ENCODE measurements around the gene NRXN3.

Gene NRXN3

GRCh38 chr14:79658769-79659168 is 1488.6 kb downstream of the NRXN3 start:
- DNase-seq (no peak), ATAC-seq (replicated peaks) (no peak)
- Mint-ChIP-seq H3K27me3 (no peaks in the 10 kb centered on the region), H3K27ac (no peak overlapping the region), H3K9me3 (peaks cover 14 to 19% of the 10 kb centered on the region in 2 donors), H3K4me3 (no peak overlapping the region), H3K4me1 (ENCODE audit: low read depth in 2 of 2) (no peaks in the 10 kb centered on the region), H3K36me3 (ENCODE audit: insufficient read depth) (peaks cover 2% of the 10 kb centered on the region)

GRCh38 chr14:79660053-79660939 is 1490.1 kb downstream of the NRXN3 start:
- DNase-seq: no peak

GRCh38 chr14:79661752-79662151 is 1491.6 kb downstream of the NRXN3 start:
- Mint-ChIP-seq H3K9me3 (peaks cover 8 to 19% of the 10 kb centered on the region in 2 donors), H3K4me1 (ENCODE audit: low read depth in 2 of 2) (no peaks in the 10 kb centered on the region), H3K27ac (no peak overlapping the region), H3K4me3 (no peak overlapping the region), H3K27me3 (no peaks in the 10 kb centered on the region), H3K36me3 (ENCODE audit: insufficient read depth) (no peaks in the 10 kb centered on the region)
- no peak for DNase-seq
- no peak for ATAC-seq (replicated peaks)

More at GRCh38 chr14:79660053-79660939, 1490.1 kb downstream of the NRXN3 start:
- H3K9me3 Mint-ChIP-seq: peaks cover 12 to 19% of the 10 kb centered on the region in 2 donors
- no peaks in the 10 kb centered on the region for H3K4me1 Mint-ChIP-seq (ENCODE audit: low read depth in 2 of 2)
- H3K27ac Mint-ChIP-seq: no peak overlapping the region
- H3K27me3 Mint-ChIP-seq: no peaks in the 10 kb centered on the region
- H3K4me3 Mint-ChIP-seq: no peak overlapping the region
- no peak for ATAC-seq (replicated peaks)
- peaks cover 2% of the 10 kb centered on the region for H3K36me3 Mint-ChIP-seq (ENCODE audit: insufficient read depth)

GRCh38 chr14:79663453-79663852 is 1493.3 kb downstream of the NRXN3 start:
- Mint-ChIP-seq H3K9me3 (peaks cover 7 to 19% of the 10 kb centered on the region in 2 donors), H3K4me3 (no peak overlapping the region), H3K27me3 (no peaks in the 10 kb centered on the region), H3K4me1 (ENCODE audit: low read depth in 2 of 2) (no peaks in the 10 kb centered on the region), H3K36me3 (ENCODE audit: insufficient read depth) (no peaks in the 10 kb centered on the region), H3K27ac (no peak overlapping the region)
- ATAC-seq (replicated peaks): no peak
- no peak for DNase-seq

- H3K4me3 Mint-ChIP-seq: no peak overlapping the region
- H3K27ac Mint-ChIP-seq: no peak overlapping the region
- DNase-seq (no peak), ATAC-seq (replicated peaks) (no peak)
- H3K36me3 Mint-ChIP-seq (ENCODE audit: insufficient read depth): no peaks in the 10 kb centered on the region
- H3K9me3 Mint-ChIP-seq: peaks cover 10 to 19% of the 10 kb centered on the region in 2 donors
- no peaks in the 10 kb centered on the region for H3K4me1 Mint-ChIP-seq (ENCODE audit: low read depth in 2 of 2)
- H3K27me3 Mint-ChIP-seq: no peaks in the 10 kb centered on the region
Observed at GRCh38 chr14:79665556-79665955, 1495.4 kb downstream of the NRXN3 start.

GRCh38 chr14:79668951-79669350 is 1498.8 kb downstream of the NRXN3 start:
- DNase-seq: no peak
- ATAC-seq (replicated peaks): no peak
- Mint-ChIP-seq H3K27ac (no peak overlapping the region), H3K36me3 (ENCODE audit: insufficient read depth) (no peaks in the 10 kb centered on the region), H3K27me3 (no peaks in the 10 kb centered on the region), H3K9me3 (peaks cover 3% of the 10 kb centered on the region in 2 donors), H3K4me1 (ENCODE audit: low read depth in 2 of 2) (no peaks in the 10 kb centered on the region), H3K4me3 (no peak overlapping the region)

- Mint-ChIP-seq H3K4me3 (no peak overlapping the region), H3K4me1 (ENCODE audit: low read depth in 2 of 2) (no peaks in the 10 kb centered on the region), H3K27me3 (no peaks in the 10 kb centered on the region), H3K9me3 (peaks cover 4 to 5% of the 10 kb centered on the region in 2 donors), H3K27ac (no peak overlapping the region), H3K36me3 (ENCODE audit: insufficient read depth) (no peaks in the 10 kb centered on the region)
- ATAC-seq (replicated peaks): no peak
- no peak for DNase-seq
Observed at GRCh38 chr14:79670811-79671210, 1500.6 kb downstream of the NRXN3 start.

GRCh38 chr14:79680087-79680486 is 1509.9 kb downstream of the NRXN3 start:
- no peak for ATAC-seq (replicated peaks)
- no peaks in the 10 kb centered on the region for H3K27me3 Mint-ChIP-seq
- no peak overlapping the region for H3K27ac Mint-ChIP-seq
- H3K4me1 Mint-ChIP-seq (ENCODE audit: low read depth in 2 of 2): no peaks in the 10 kb centered on the region
- H3K4me3 Mint-ChIP-seq: no peak overlapping the region
- no peaks in the 10 kb centered on the region for H3K36me3 Mint-ChIP-seq (ENCODE audit: insufficient read depth)
- no peak for DNase-seq
- peaks cover 4 to 45% of the 10 kb centered on the region in 2 donors for H3K9me3 Mint-ChIP-seq

- H3K4me1 Mint-ChIP-seq (ENCODE audit: low read depth in 2 of 2): no peaks in the 10 kb centered on the region
Observed at GRCh38 chr14:79686196-79686595, 1516.0 kb downstream of the NRXN3 start.

GRCh38 chr14:79690960-79691359 is 1520.8 kb downstream of the NRXN3 start:
- H3K36me3 Mint-ChIP-seq (ENCODE audit: insufficient read depth): no peaks in the 10 kb centered on the region
- H3K4me3 Mint-ChIP-seq: no peak overlapping the region
- no peak for ATAC-seq (replicated peaks)

More at GRCh38 chr14:79686196-79686595, 1516.0 kb downstream of the NRXN3 start:
- DNase-seq (no peak), ATAC-seq (replicated peaks) (no peak)
- H3K9me3 Mint-ChIP-seq: peaks cover 5 to 23% of the 10 kb centered on the region in 2 donors
- H3K4me3 Mint-ChIP-seq: no peak overlapping the region
- H3K27ac Mint-ChIP-seq: no peak overlapping the region
- H3K27me3 Mint-ChIP-seq: no peaks in the 10 kb centered on the region
- H3K36me3 Mint-ChIP-seq (ENCODE audit: insufficient read depth): peaks cover 2% of the 10 kb centered on the region

GRCh38 chr14:79693935-79694334 is 1523.8 kb downstream of the NRXN3 start:
- H3K27ac Mint-ChIP-seq: no peak overlapping the region
- no peaks in the 10 kb centered on the region for H3K4me1 Mint-ChIP-seq (ENCODE audit: low read depth in 2 of 2)
- H3K9me3 Mint-ChIP-seq: no peaks in the 10 kb centered on the region
- H3K36me3 Mint-ChIP-seq (ENCODE audit: insufficient read depth): no peaks in the 10 kb centered on the region
- no peaks in the 10 kb centered on the region for H3K27me3 Mint-ChIP-seq
- no peak for ATAC-seq (replicated peaks)
- H3K4me3 Mint-ChIP-seq: no peak overlapping the region
- no peak for DNase-seq

More at GRCh38 chr14:79690960-79691359, 1520.8 kb downstream of the NRXN3 start:
- DNase-seq: no peak
- Mint-ChIP-seq H3K9me3 (no peaks in the 10 kb centered on the region), H3K4me1 (ENCODE audit: low read depth in 2 of 2) (no peaks in the 10 kb centered on the region), H3K27me3 (no peaks in the 10 kb centered on the region), H3K27ac (no peak overlapping the region)

GRCh38 chr14:79695307-79695706 is 1525.1 kb downstream of the NRXN3 start:
- Mint-ChIP-seq H3K4me3 (no peak overlapping the region), H3K9me3 (no peaks in the 10 kb centered on the region), H3K27me3 (no peaks in the 10 kb centered on the region), H3K4me1 (ENCODE audit: low read depth in 2 of 2) (no peaks in the 10 kb centered on the region), H3K36me3 (ENCODE audit: insufficient read depth) (no peaks in the 10 kb centered on the region), H3K27ac (no peak overlapping the region)
- DNase-seq (no peak), ATAC-seq (replicated peaks) (no peak)

- ATAC-seq (replicated peaks) (no peak), DNase-seq (no peak)
- H3K36me3 Mint-ChIP-seq (ENCODE audit: insufficient read depth): no peaks in the 10 kb centered on the region
- H3K27ac Mint-ChIP-seq: no peak overlapping the region
- H3K27me3 Mint-ChIP-seq: no peaks in the 10 kb centered on the region
- no peaks in the 10 kb centered on the region for H3K4me1 Mint-ChIP-seq (ENCODE audit: low read depth in 2 of 2)
- no peaks in the 10 kb centered on the region for H3K9me3 Mint-ChIP-seq
- no peak overlapping the region for H3K4me3 Mint-ChIP-seq
Observed at GRCh38 chr14:79698298-79698711, 1528.1 kb downstream of the NRXN3 start.

GRCh38 chr14:79699206-79699605 is 1529.0 kb downstream of the NRXN3 start:
- Mint-ChIP-seq H3K27ac (no peak overlapping the region), H3K4me3 (no peak overlapping the region), H3K4me1 (ENCODE audit: low read depth in 2 of 2) (no peaks in the 10 kb centered on the region), H3K9me3 (no peaks in the 10 kb centered on the region), H3K27me3 (no peaks in the 10 kb centered on the region), H3K36me3 (ENCODE audit: insufficient read depth) (no peaks in the 10 kb centered on the region)
- ATAC-seq (replicated peaks) (no peak), DNase-seq (no peak)

All from effector memory CD8-positive, alpha-beta T cell (primary cell).